BE2C (cell line): ENCODE measurements around the gene SRP9.

ENCODE experiments used
- DNase-seq: peaks from one replicate; pipeline ENCODE4 v3.0.0-alpha.2; 2020
- H3K27me3 ChIP-seq: fragments of 250-450 bp; sonication (Bioruptor Pico); 2 replicates; pipeline ENCODE4 v1.5.1; 2020; ENCODE audit warnings: mild to moderate bottlenecking
- H3K36me3 ChIP-seq: fragments of 250-450 bp; sonication (Bioruptor Pico); 2 replicates; pipeline ENCODE4 v1.5.1; 2020; ENCODE audit warnings: mild to moderate bottlenecking
- H3K4me1 ChIP-seq: fragments of 250-450 bp; sonication (Bioruptor Pico); 2 replicates; pipeline ENCODE4 v1.5.1; 2020
- H3K4me3 ChIP-seq: 2 replicates; pipeline ENCODE4 v1.5.1; 2011; ENCODE audit warnings: low read depth, low read length
- H3K9me3 ChIP-seq: fragments of 250-450 bp; sonication (Bioruptor Pico); 2 replicates; pipeline ENCODE4 v1.5.1; 2020
- CTCF ChIP-seq: IDR thresholded peaks from 2 replicates; pipeline ENCODE4 v1.5.1; 2012; ENCODE audit warnings: mild to moderate bottlenecking, low read depth, low read length

The SRP9 gene

GRCh38 chr1:225737161-225737560, 40.5 kb upstream of the SRP9 start:
- Histone ChIP-seq H3K9me3 (no peaks in the 10 kb centered on the region), H3K27me3 (no peaks in the 10 kb centered on the region), H3K4me3 (no peak overlapping the region), H3K4me1 (peaks cover 29% of the 10 kb centered on the region), H3K36me3 (no peaks in the 10 kb centered on the region)
- TF ChIP-seq CTCF: no peak
- DNase-seq: peak; percentile 21

- DNase-seq: no peak
- Histone ChIP-seq H3K4me1 (peaks cover 29% of the 10 kb centered on the region), H3K9me3 (no peaks in the 10 kb centered on the region), H3K4me3 (no peak overlapping the region), H3K36me3 (no peaks in the 10 kb centered on the region), H3K27me3 (no peaks in the 10 kb centered on the region)
- no peak for TF ChIP-seq CTCF
These were observed 39.8 kb upstream of the SRP9 start for GRCh38 chr1:225737866-225738265.

- no peak for DNase-seq
- no peaks in the 10 kb centered on the region for H3K36me3 ChIP-seq
- H3K4me1 ChIP-seq: peaks cover 26% of the 10 kb centered on the region
- H3K9me3 ChIP-seq: no peaks in the 10 kb centered on the region
- H3K27me3 ChIP-seq: no peaks in the 10 kb centered on the region
- no peak overlapping the region for H3K4me3 ChIP-seq
- TF ChIP-seq CTCF: no peak
These were observed 38.9 kb upstream of the SRP9 start for GRCh38 chr1:225738763-225739162.

GRCh38 chr1:225739542-225740107, 38.0 kb upstream of the SRP9 start:
- no peaks in the 10 kb centered on the region for H3K27me3 ChIP-seq
- no peaks in the 10 kb centered on the region for H3K36me3 ChIP-seq
- no peak overlapping the region for H3K4me3 ChIP-seq
- DNase-seq: no peak
- peaks cover 26% of the 10 kb centered on the region for H3K4me1 ChIP-seq
- H3K9me3 ChIP-seq: no peaks in the 10 kb centered on the region
- no peak for TF ChIP-seq CTCF

- no peaks in the 10 kb centered on the region for H3K36me3 ChIP-seq
- no peaks in the 10 kb centered on the region for H3K27me3 ChIP-seq
- H3K9me3 ChIP-seq: no peaks in the 10 kb centered on the region
- no peaks in the 10 kb centered on the region for H3K4me1 ChIP-seq
- DNase-seq: no peak
- TF ChIP-seq CTCF: no peak
- no peak overlapping the region for H3K4me3 ChIP-seq
These were observed 32.9 kb upstream of the SRP9 start for GRCh38 chr1:225744745-225745144.

GRCh38 chr1:225745273-225745672, 32.4 kb upstream of the SRP9 start:
- Histone ChIP-seq H3K27me3 (no peaks in the 10 kb centered on the region), H3K4me1 (no peaks in the 10 kb centered on the region)
- no peak for TF ChIP-seq CTCF

More at GRCh38 chr1:225745273-225745672, 32.4 kb upstream of the SRP9 start:
- no peak overlapping the region for H3K4me3 ChIP-seq
- no peaks in the 10 kb centered on the region for H3K36me3 ChIP-seq
- no peaks in the 10 kb centered on the region for H3K9me3 ChIP-seq
- no peak for DNase-seq
